BE2C (cell line): ENCODE data around the gene TARP.
"Not testable (repeated sequence)": the region's sequence is repeated elsewhere in the genome, so short reads cannot be mapped to it uniquely, and the experiment has no call there.

ENCODE experiments used
- DNase-seq: peaks from one replicate; pipeline ENCODE4 v3.0.0-alpha.2; 2020
- H3K27me3 ChIP-seq: fragments of 250-450 bp; sonication (Bioruptor Pico); 2 replicates; pipeline ENCODE4 v1.5.1; 2020; ENCODE audit warnings: mild to moderate bottlenecking
- H3K36me3 ChIP-seq: fragments of 250-450 bp; sonication (Bioruptor Pico); 2 replicates; pipeline ENCODE4 v1.5.1; 2020; ENCODE audit warnings: mild to moderate bottlenecking
- H3K4me1 ChIP-seq: fragments of 250-450 bp; sonication (Bioruptor Pico); 2 replicates; pipeline ENCODE4 v1.5.1; 2020
- H3K4me3 ChIP-seq: 2 replicates; pipeline ENCODE4 v1.5.1; 2011; ENCODE audit warnings: low read depth, low read length
- H3K9me3 ChIP-seq: fragments of 250-450 bp; sonication (Bioruptor Pico); 2 replicates; pipeline ENCODE4 v1.5.1; 2020
- TF ChIP-seq, protein P1 (sequence below): IDR thresholded peaks from 2 replicates; pipeline ENCODE4 v1.5.1; 2012; ENCODE audit warnings: mild to moderate bottlenecking, low read depth, low read length

The TARP gene

DNA sequence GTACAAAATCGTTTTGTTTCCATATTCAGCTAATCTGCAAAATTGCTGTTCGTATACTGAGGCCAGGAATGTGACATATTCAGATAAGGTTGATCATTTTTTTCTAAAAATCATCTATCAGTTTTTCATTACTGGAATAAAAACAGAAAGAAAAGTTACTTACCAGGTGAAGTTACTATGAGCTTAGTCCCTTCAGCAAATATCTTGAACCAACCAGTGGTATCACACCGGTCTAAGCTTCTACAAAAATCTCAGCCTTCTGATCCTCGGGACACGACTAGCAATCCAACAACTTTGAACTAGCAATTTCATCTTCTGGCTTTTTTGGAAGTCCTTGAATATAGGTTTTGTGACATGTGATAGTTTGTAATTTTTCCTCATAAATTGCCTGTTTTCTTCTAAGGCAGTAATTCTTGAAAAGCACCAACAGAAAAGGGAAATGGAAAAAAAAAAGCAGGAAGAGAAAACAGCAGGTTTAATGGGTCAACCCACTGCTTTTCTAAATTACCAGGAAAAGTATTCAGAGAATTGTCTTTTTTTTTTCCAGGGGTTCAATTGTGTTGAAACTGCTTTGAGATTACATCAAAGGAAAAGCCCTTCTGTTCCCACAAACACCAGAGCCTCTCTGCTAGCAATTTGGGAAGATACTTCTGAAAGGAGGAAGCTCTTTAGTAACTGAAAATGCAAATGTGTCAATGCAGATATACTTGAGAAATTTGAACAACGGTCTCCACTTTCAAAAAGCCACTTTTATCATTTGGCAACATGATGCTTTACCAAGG, 2.9 kb upstream of the TARP start:
- Histone ChIP-seq H3K36me3 (no peaks in the 10 kb centered on the region), H3K4me3 (no peak overlapping the region), H3K4me1 (no peaks in the 10 kb centered on the region), H3K27me3 (peaks cover 3% of the 10 kb centered on the region; the same call in 1 of the 2 replicates), H3K9me3 (no peaks in the 10 kb centered on the region)
- TF ChIP-seq, protein P1, sequence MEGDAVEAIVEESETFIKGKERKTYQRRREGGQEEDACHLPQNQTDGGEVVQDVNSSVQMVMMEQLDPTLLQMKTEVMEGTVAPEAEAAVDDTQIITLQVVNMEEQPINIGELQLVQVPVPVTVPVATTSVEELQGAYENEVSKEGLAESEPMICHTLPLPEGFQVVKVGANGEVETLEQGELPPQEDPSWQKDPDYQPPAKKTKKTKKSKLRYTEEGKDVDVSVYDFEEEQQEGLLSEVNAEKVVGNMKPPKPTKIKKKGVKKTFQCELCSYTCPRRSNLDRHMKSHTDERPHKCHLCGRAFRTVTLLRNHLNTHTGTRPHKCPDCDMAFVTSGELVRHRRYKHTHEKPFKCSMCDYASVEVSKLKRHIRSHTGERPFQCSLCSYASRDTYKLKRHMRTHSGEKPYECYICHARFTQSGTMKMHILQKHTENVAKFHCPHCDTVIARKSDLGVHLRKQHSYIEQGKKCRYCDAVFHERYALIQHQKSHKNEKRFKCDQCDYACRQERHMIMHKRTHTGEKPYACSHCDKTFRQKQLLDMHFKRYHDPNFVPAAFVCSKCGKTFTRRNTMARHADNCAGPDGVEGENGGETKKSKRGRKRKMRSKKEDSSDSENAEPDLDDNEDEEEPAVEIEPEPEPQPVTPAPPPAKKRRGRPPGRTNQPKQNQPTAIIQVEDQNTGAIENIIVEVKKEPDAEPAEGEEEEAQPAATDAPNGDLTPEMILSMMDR = no peak
- no peak for DNase-seq

DNA sequence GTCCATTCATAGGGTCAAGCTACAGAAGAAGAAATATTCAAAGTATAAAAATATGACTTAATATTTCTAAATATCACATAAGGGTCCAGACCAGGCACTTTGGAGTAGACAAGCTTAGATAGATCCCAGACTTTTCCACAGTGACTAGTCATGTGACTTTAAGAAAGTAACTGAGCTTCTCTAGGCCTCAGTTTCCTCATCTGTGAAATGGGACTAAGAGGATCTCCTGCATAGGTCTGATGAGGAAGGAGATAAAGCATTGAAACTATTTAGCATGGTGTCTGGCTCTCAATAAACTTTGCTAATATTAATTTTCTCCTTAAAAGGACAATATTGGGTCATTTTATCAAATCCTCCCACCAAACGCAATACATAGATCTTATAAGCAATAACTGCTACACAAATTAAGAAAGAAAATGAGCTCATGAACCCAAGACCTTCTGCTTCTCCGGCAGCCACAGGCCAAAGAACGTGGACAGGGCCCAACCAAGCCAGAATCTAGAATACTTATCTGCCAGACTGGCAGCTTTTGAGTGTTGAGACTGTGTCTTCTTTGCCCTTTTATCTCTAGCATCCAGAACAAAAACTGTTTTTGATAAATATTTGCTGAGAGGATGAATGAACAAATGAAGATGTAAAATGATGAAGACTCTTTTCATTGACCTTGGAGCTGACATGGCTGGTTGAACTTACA, 1.6 kb upstream of the TARP start:
- Histone ChIP-seq H3K27me3 (peaks cover 3% of the 10 kb centered on the region; the same call in 1 of the 2 replicates), H3K4me1 (no peaks in the 10 kb centered on the region), H3K9me3 (no peaks in the 10 kb centered on the region), H3K4me3 (no peak overlapping the region), H3K36me3 (no peaks in the 10 kb centered on the region)
- no peak for DNase-seq
- TF ChIP-seq, protein P1 = no peak

DNA sequence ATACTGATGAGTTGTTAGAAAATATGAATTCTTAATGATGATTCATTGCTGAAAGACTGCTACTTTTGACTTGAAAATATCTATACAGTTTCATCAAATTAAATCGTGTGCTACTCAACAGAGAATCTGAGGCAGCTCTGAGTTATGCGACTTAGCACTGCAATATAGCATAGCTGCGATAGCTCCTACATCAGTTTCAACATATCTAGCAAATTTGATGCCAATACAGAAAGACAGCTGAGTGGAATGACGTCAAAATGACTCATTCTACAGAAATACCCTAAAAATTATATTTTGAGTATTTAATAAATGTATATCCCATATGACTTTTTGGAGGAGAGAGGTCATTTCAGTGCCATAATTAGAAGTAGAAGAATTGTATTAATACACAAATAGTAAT, 1.1 kb upstream of the TARP start:
- Histone ChIP-seq H3K4me3 (no peak overlapping the region), H3K36me3 (no peaks in the 10 kb centered on the region), H3K9me3 (no peaks in the 10 kb centered on the region), H3K4me1 (no peaks in the 10 kb centered on the region), H3K27me3 (peaks cover 3% of the 10 kb centered on the region; the same call in 1 of the 2 replicates)
- no peak for DNase-seq
- TF ChIP-seq, protein P1 = no peak

DNA sequence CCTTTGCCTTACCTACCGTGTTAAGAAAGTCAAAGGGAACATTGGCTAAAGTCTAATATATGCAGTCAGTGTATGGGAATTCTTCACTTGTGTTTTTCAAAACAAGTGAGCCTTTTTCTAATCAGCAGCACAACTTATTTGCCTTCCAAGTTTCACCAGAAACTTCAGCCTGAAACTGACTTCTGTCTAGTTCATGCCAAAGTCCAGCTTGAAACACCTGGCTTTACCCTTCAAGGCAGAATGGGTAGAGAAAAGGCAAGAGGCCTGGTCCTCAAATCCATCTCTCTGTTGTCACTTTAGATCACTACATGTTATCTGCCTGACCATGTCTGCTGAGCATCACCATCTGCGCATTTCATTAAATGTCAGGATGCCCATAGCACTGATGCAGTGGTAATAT, 3.0 kb downstream of the TARP start:
- not testable (repeated sequence) for H3K9me3 ChIP-seq, H3K27me3 ChIP-seq, DNase-seq

DNA sequence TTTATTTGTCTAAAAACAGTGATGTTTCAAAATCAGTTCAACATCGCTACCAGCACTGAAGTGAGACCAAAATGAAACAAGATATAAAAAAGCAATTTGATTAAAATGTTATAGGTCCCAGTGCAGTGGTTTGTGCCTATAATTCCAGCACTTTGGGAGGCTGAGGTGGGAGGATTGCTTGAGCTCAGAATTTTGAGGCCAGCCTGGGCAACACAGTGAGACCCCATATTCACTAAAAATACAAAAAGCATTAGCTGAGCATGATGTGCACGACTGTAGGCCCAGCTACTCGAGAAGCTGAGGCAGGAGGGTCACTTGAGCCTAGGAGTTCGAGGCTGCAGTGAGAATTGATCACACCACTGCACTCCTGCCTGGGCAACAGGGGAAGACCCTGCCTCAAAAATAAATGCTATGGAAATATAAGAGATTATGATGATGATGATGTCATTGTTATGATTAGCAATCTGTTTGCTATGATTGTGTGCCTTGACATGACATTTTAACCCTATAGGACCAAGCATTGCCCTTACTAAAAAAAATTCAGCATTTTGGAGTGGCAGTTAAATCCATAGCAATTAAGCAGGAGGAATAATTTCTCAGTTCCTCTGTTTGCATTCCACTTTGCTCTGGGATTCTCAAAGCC, 3.6 kb downstream of the TARP start:
- not testable (repeated sequence) for H3K4me1 ChIP-seq, DNase-seq, H3K36me3 ChIP-seq, H3K9me3 ChIP-seq, H3K27me3 ChIP-seq, H3K4me3 ChIP-seq

More for the DNA sequence above, 3.0 kb downstream of the TARP start:
- not testable (repeated sequence) for H3K4me1 ChIP-seq, H3K4me3 ChIP-seq, H3K36me3 ChIP-seq

DNA sequence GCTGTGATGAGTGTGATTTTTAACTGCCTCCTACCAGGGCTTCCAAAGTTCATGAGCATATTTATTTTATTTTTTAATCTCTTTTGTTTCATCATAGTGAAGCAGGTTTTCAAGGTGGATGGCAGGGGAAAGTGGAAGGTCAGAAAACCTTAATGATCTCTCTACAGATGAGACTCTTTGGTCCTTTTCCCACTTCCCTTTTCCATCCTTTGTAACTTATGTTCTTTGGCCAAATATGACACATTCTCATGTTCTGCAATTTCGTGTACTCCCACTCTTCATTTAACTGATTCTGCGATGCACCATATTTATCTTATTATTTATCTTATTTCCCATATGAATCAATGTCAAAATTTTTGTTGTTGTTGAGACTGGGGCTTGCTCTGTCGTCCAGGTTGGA, 7.5 kb downstream of the TARP start:
- not testable (repeated sequence) for H3K27me3 ChIP-seq, H3K4me1 ChIP-seq, H3K4me3 ChIP-seq, H3K36me3 ChIP-seq, DNase-seq, H3K9me3 ChIP-seq

DNA sequence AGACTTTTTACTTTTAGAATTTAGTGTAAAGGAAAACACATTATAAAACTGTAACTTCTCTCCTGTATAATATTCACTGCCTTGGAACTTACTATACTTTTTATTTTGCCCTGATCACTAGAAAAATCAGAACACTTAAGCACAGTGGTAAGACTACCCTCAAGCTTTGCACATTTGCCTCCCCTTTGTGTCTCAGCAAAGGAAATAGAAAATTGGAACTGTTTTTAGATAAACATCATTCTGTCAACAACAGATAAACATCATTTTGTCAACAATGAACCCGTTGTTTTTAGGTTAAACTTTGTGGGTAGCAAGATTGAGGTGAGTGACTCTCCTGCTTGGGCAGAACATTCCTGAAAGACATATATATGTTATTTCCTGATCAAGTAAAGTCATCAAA, 8.8 kb downstream of the TARP start:
- not testable (repeated sequence) for H3K4me1 ChIP-seq, H3K36me3 ChIP-seq, H3K4me3 ChIP-seq, DNase-seq, H3K9me3 ChIP-seq, H3K27me3 ChIP-seq

DNA sequence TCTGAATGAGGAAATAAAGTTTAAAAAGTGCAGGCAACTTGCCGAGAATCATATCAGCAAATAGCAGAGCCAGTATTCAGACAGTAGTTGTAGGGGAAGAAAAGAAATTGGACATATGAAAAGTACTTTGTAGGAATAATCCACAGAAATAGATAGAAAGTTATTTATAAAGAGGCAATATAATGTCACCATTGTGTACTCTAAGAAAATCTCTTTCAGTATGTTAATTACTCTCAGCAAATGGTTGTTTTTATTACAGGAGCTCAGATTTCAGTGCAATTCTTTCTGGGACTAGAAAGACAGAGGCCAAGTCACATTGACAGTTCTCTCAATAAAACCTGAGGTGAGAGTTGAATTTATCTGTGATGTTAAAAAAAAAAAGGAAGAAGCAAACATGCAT, 10.2 kb downstream of the TARP start:
- not testable (repeated sequence) for DNase-seq, H3K9me3 ChIP-seq, H3K36me3 ChIP-seq, H3K27me3 ChIP-seq, H3K4me1 ChIP-seq, H3K4me3 ChIP-seq
